Measurements from ENCODE around the gene NCAM2.
"Not testable (repeated sequence)": the region's sequence is repeated elsewhere in the genome, so short reads cannot be mapped to it uniquely, and the experiment has no call there.

NCAM2 gene

GRCh38 chr21:21146587-21147373, 148.6 kb downstream of the NCAM2 start:
- no peak overlapping the region for H3K4me3 ChIP-seq (replicated peaks; ENCODE audit: low read depth, low read length)
- TF ChIP-seq CTCF (IDR thresholded peaks at IDR 0.05; ENCODE audit: low read depth, low read length, missing control alignments), result no peak
- DNase-seq (ENCODE audit: extremely low read depth, low read depth), result no peak

- H3K4me3 ChIP-seq (replicated peaks; ENCODE audit: low read depth, low read length), result no peak overlapping the region
- no peak for TF ChIP-seq CTCF (IDR thresholded peaks at IDR 0.05; ENCODE audit: low read depth, low read length, missing control alignments)
- no peak for DNase-seq (ENCODE audit: extremely low read depth, low read depth)
Observed at GRCh38 chr21:21147374-21147745, 149.2 kb downstream of the NCAM2 start.

GRCh38 chr21:21148009-21148408, 149.8 kb downstream of the NCAM2 start:
- DNase-seq (ENCODE audit: extremely low read depth, low read depth), result no peak
- TF ChIP-seq CTCF (IDR thresholded peaks at IDR 0.05; ENCODE audit: low read depth, low read length, missing control alignments), result no peak
- no peak overlapping the region for H3K4me3 ChIP-seq (replicated peaks; ENCODE audit: low read depth, low read length)

- no peak for DNase-seq (ENCODE audit: extremely low read depth, low read depth)
- TF ChIP-seq CTCF (IDR thresholded peaks at IDR 0.05; ENCODE audit: low read depth, low read length, missing control alignments), result no peak
- H3K4me3 ChIP-seq (replicated peaks; ENCODE audit: low read depth, low read length), result no peak overlapping the region
Observed at GRCh38 chr21:21148514-21148913, 150.3 kb downstream of the NCAM2 start.

GRCh38 chr21:21149445-21149844, 151.2 kb downstream of the NCAM2 start:
- H3K4me3 ChIP-seq (replicated peaks; ENCODE audit: low read depth, low read length); DNase-seq (ENCODE audit: extremely low read depth, low read depth): not testable (repeated sequence)

- H3K4me3 ChIP-seq (replicated peaks; ENCODE audit: low read depth, low read length), result no peak overlapping the region
- TF ChIP-seq CTCF (IDR thresholded peaks at IDR 0.05; ENCODE audit: low read depth, low read length, missing control alignments), result no peak
- no peak for DNase-seq (ENCODE audit: extremely low read depth, low read depth)
Observed at GRCh38 chr21:21151231-21151630, 153.0 kb downstream of the NCAM2 start.

- no peak for DNase-seq (ENCODE audit: extremely low read depth, low read depth)
- no peak for TF ChIP-seq CTCF (IDR thresholded peaks at IDR 0.05; ENCODE audit: low read depth, low read length, missing control alignments)
- no peak overlapping the region for H3K4me3 ChIP-seq (replicated peaks; ENCODE audit: low read depth, low read length)
Observed at GRCh38 chr21:21156397-21156796, 158.2 kb downstream of the NCAM2 start.
